GM21390 (cell line): Measurements from ENCODE around the gene PRR9.
"Not testable (repeated sequence)": the region's sequence is repeated elsewhere in the genome, so short reads cannot be mapped to it uniquely, and the experiment has no call there.

ENCODE experiments used
- ATAC-seq: cut with Tn5 transposase; IDR thresholded peaks from one replicate; pipeline ENCODE4 v1.9.1; 2021; ENCODE audit not compliant: unreplicated experiment

Gene PRR9

GRCh38 chr1:153229076-153229829 is 11.9 kb downstream of the PRR9 start:
- not testable (repeated sequence) for ATAC-seq

- no peak for ATAC-seq
Measured at GRCh38 chr1:153231363-153231762, 14.0 kb downstream of the PRR9 start.

- ATAC-seq, result no peak
Measured at GRCh38 chr1:153231785-153232184, 14.4 kb downstream of the PRR9 start.

GRCh38 chr1:153232553-153232952 is 15.2 kb downstream of the PRR9 start:
- no peak for ATAC-seq

- ATAC-seq, result no peak
Measured at GRCh38 chr1:153233448-153233847, 16.1 kb downstream of the PRR9 start.

- no peak for ATAC-seq
Measured at GRCh38 chr1:153238527-153238926, 21.1 kb downstream of the PRR9 start.

GRCh38 chr1:153242160-153242559 is 24.8 kb downstream of the PRR9 start:
- no peak for ATAC-seq

- ATAC-seq, result no peak
Measured at GRCh38 chr1:153245466-153245865, 28.1 kb downstream of the PRR9 start.

- no peak for ATAC-seq
Measured at GRCh38 chr1:153246018-153246417, 28.6 kb downstream of the PRR9 start.

- ATAC-seq, result no peak
Measured at GRCh38 chr1:153246825-153247224, 29.4 kb downstream of the PRR9 start.

- no peak for ATAC-seq
Measured at GRCh38 chr1:153248176-153248879, 30.9 kb downstream of the PRR9 start.

GRCh38 chr1:153250166-153250565 is 32.8 kb downstream of the PRR9 start:
- no peak for ATAC-seq

GRCh38 chr1:153251087-153251486 is 33.7 kb downstream of the PRR9 start:
- no peak for ATAC-seq

- ATAC-seq, result no peak
Measured at GRCh38 chr1:153251562-153251961, 34.2 kb downstream of the PRR9 start.

GRCh38 chr1:153251988-153252387 is 34.6 kb downstream of the PRR9 start:
- no peak for ATAC-seq

GRCh38 chr1:153253076-153253475 is 35.7 kb downstream of the PRR9 start:
- no peak for ATAC-seq

GRCh38 chr1:153253693-153254092 is 36.3 kb downstream of the PRR9 start:
- ATAC-seq, result no peak

GRCh38 chr1:153259387-153259786 is 42.0 kb downstream of the PRR9 start, which contains the start of gene LORICRIN:
Gene LORICRIN (plus strand): TSS chr1:153259687. CDS start chr1:153260950, 1,263 bp downstream.
- no peak for ATAC-seq

GRCh38 chr1:153260585-153261280 is 43.3 kb downstream of the PRR9 start:
- no peak for ATAC-seq

- ATAC-seq, result no peak
Measured at GRCh38 chr1:153261281-153262069, 44.1 kb downstream of the PRR9 start.

- no peak for ATAC-seq
Measured at GRCh38 chr1:153262070-153262366, 44.6 kb downstream of the PRR9 start.
